Activated T-cell treated with anti-CD3 and anti-CD28 coated beads for 1 hour (primary cell): ENCODE measurements around the gene CCDC87.
A peak's percentile ranks its signal among the peaks of the same experiment; 100 is the strongest.

Experiments used
- DNase-seq: peaks from one replicate; pipeline ENCODE4 v3.0.0-alpha.2; 2020; ENCODE audit warnings: low read depth

CCDC87 gene

GRCh38 chr11:66580803-66581202 lies 12.1 kb downstream of the CCDC87 start:
- DNase-seq, result no peak

- DNase-seq, result peak; percentile 77
These were observed 13.8 kb downstream of the CCDC87 start for GRCh38 chr11:66579017-66579606.

GRCh38 chr11:66570850-66571180 lies 22.0 kb downstream of the CCDC87 start:
- no peak for DNase-seq

GRCh38 chr11:66570079-66570849 lies 22.6 kb downstream of the CCDC87 start:
- no peak for DNase-seq

DNA sequence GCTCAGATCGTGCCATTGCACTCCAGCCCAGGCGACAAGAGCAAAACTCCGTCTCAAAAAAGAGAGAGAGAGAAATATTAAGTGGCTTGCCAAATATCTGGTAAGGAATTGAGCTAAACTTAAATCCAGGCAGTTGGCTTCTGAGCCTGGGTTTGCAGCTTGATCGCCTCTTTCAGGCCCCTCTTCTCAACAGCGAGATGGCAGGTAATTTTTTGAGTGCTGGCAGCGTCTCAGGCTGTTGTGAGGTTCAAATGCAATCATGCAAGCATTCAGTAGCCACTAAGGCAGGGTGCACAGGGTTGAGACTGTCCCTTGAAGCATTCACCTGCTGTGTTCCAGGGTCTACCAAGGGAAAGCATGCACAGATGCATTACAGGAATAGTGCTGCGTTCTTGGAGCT lies 23.8 kb downstream of the CCDC87 start:
- DNase-seq, result no peak

- DNase-seq, result peak; percentile 64
These were observed 24.5 kb downstream of the CCDC87 start, which contains the start of gene CTSF for GRCh38 chr11:66568124-66568916. CTSF (minus strand) TSS chr11:66568606; CDS start chr11:66568486, 120 bp downstream.

DNA sequence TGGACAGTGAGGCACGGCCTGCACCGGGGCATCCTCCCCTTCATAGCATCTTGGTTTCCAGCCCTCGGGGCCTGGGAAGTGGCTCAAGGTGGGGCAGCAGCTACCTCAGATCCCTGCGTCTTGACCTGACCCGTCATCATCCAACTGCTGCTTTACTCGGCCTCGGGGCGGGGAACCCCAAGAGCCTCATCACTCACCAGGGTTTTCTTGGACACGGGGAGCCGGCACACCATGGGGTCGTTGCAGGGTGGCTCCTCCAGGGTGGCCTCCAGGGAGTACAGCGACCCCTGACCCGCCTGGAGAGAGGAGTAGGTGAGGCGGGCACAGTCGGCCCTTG lies 25.1 kb downstream of the CCDC87 start:
- DNase-seq, result no peak

DNA sequence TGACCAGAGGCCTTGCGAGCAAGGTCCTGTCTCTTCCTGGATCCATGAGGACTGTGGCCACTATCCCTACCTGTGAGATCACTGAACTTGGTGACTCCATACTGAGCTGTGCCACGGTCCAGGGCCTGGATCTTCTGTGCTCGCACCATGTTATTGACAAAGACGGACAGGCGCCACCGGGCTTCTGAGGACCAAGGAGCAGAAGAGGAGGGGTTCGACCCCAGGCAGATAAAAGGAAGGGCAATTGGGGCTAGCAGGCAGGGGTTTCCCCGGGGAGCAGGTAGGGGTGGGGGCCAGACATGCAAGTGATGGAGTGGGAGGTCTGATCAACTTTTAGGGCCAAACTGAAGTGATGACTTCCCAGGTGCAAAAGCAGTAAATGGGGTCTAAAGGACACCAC lies 26.6 kb downstream of the CCDC87 start:
- no peak for DNase-seq

DNA sequence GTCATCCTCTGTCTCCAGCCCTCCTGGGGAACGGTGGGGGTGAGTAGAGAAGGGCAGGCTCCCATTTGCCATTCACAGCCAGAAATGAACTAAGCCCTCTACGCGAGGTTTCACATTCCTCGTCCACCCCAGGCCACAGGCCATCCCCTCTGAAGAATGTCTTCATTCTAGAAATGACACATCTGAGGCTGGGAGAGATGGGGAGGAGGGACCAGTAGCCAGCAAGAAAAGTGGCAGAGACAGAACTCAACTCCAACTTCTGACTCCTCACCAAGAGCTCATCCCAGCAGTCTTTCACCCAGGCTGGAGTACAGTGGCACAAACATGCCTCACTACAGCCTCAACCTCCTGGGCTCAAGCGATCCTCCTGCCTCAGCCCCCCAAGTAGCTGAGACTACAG lies 27.9 kb downstream of the CCDC87 start:
- no peak for DNase-seq

GRCh38 chr11:66564538-66564937 lies 28.3 kb downstream of the CCDC87 start:
- DNase-seq, result no peak

DNA sequence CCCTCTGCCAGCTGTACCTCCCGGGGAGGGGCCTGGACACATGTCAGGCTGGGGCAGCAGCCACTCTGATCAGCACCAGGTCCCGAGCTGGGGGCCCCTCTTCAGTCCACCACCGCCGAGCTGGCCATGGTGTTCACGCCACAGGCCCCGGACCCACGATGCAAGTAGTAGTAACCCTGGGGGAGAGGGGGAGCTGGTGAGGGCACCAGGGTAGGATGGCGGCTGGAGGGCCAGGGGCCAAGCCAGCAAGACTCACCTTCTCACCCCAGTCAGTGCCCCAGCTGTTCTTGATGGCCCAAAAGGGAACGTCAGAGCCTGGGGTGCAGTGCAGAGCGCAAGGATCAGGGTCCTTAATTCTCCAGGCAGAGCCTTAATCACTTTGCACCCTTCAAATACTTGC lies 29.0 kb downstream of the CCDC87 start:
- DNase-seq, result no peak

DNA sequence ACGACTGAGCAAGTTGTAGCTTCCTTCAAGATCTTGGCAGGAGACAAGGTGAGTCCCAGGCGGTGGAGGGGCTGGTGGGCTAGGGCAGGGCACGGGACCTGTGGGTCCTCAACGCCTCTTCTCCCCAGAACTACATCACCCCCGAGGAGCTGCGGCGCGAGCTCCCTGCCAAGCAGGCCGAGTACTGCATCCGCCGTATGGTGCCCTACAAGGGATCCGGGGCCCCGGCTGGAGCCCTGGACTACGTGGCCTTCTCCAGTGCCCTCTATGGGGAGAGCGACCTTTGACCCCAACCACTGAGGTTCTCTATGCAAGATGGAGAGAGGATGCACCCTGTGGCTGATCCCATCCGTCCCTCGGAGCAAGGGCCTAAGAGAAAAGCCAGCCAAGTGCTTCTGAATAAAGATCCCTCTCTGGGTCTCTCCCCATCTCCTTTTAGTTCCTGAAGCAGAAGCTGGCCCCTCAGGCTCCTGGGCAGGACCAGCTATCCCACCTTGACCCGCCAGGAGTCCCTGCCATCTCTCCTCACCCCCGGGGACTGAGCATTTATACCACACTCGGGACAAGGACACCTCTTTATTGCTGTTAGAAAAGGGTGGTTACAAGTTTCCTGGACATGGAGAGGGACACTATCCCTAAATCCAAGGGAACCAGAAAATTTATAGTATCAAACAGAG lies 29.8 kb downstream of the CCDC87 start:
- DNase-seq, result no peak

DNA sequence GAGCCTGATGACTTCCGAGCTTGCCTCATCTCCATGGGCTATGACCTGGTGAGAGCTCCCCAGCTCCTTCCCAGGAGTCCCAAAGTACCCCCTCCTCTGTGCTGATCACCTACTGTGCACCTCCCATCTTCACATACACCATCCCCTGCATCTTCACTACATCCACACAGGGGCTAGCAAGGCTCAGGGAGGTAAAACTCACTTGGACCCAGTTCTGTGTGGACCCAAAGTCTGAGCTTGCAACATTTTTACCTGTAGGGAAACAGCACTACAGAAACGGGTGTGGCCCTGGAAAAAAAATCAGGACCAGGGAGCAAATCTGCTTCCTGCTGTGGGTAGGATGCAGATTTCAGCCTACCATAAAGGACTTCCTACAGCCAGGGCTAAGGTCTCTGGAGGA lies 30.6 kb downstream of the CCDC87 start:
- no peak for DNase-seq

DNA sequence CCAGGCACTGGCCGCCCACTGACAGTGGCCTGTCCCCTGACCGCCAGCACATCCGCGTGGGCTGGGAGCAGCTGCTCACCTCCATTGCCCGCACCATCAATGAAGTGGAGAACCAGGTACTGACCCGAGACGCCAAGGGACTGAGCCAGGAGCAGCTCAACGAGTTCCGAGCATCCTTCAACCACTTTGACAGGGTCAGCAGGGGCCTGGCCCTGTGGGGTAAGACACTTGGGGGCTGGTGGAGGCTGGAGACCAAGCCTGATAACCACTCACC lies 31.0 kb downstream of the CCDC87 start:
- DNase-seq, result no peak

- no peak for DNase-seq
These were observed 31.5 kb downstream of the CCDC87 start for GRCh38 chr11:66561178-66561974.

- DNase-seq, result no peak
These were observed 32.8 kb downstream of the CCDC87 start for GRCh38 chr11:66559866-66560676.

- DNase-seq, result no peak
These were observed 33.6 kb downstream of the CCDC87 start for GRCh38 chr11:66559142-66559865.

- no peak for DNase-seq
These were observed 35.0 kb downstream of the CCDC87 start for GRCh38 chr11:66557733-66558326.

GRCh38 chr11:66556086-66556485 lies 36.8 kb downstream of the CCDC87 start:
- DNase-seq, result no peak

GRCh38 chr11:66555416-66555815 lies 37.4 kb downstream of the CCDC87 start:
- DNase-seq, result no peak
